K562 (cell line): ENCODE data around the gene FANCI. TPM values are rescaled to one million over a fixed set of nuclear protein-coding genes. Genes with fewer than 3 reads are reported as not detected.

Experiments used
- CCNT2 ChIP-seq: IDR thresholded peaks from 2 replicates; pipeline ENCODE4 v1.6.1; 2011; ENCODE audit warnings: borderline replicate concordance, low read depth, mild to moderate bottlenecking, moderate library complexity, mixed read lengths, low read length; ENCODE audit not compliant: insufficient read length; ENCODE audit errors: extremely low read depth
- CHCHD3 ChIP-seq: fragments of 250-450 bp; sonication (Bioruptor Pico); IDR thresholded peaks from 2 replicates; pipeline ENCODE4 v2.1.2; 2022; ENCODE audit warnings: mild to moderate bottlenecking
- CREB3 ChIP-seq: fragments of 450-650 bp; conservative IDR thresholded peaks from 2 replicates; pipeline ENCODE4 v1.6.1; 2016; ENCODE audit warnings: missing genetic modification characterization, low read depth, mild to moderate bottlenecking, missing compliant biosample characterization, moderate library complexity
- E2F5 ChIP-seq: sonication (generic); formaldehyde crosslinking; IDR thresholded peaks from 2 replicates; pipeline ENCODE4 v1.8.0; 2022; ENCODE audit warnings: mild to moderate bottlenecking, missing genetic modification reagents
- FOXJ2 ChIP-seq: fragments of 200-800 bp; sonication (Bioruptor generic); IDR thresholded peaks from 2 replicates; pipeline ENCODE4 v1.6.1; 2016; ENCODE audit warnings: missing genetic modification characterization, missing compliant biosample characterization
- GABPB2 ChIP-seq: fragments of 250-450 bp; sonication (Bioruptor Pico); conservative IDR thresholded peaks from 2 replicates; pipeline ENCODE4 v1.5.1; 2021; ENCODE audit warnings: mild to moderate bottlenecking
- MTA3 ChIP-seq: fragments of 450-650 bp; formaldehyde crosslinking; IDR thresholded peaks from 2 replicates; pipeline ENCODE4 v1.6.1; 2017; ENCODE audit warnings: mild to moderate bottlenecking, borderline replicate concordance
- NR2F6 ChIP-seq: fragments of 450-650 bp; formaldehyde crosslinking; IDR thresholded peaks from 2 replicates; pipeline ENCODE4 v1.4.0; 2020; ENCODE audit warnings: mild to moderate bottlenecking
- PCBP1 ChIP-seq: fragments of 200-400 bp; formaldehyde crosslinking; IDR thresholded peaks from 2 replicates; pipeline ENCODE4 v1.6.1; 2018; ENCODE audit warnings: mild to moderate bottlenecking, low read depth, low read length; ENCODE audit not compliant: poor library complexity, severe bottlenecking
- RERE ChIP-seq: sonication (generic); formaldehyde crosslinking; IDR thresholded peaks from 2 replicates; pipeline ENCODE4 v1.8.0; 2023; ENCODE audit warnings: missing genetic modification reagents, mild to moderate bottlenecking, borderline replicate concordance
- TBP ChIP-seq: optimal IDR thresholded peaks from 2 replicates; pipeline ENCODE3; 2011; ENCODE audit warnings: low read depth, low read length, improper control_type of control experiment
- TFE3 ChIP-seq: fragments of 450-650 bp; formaldehyde crosslinking; IDR thresholded peaks from 2 replicates; pipeline ENCODE4 v1.4.0; 2020; ENCODE audit warnings: mild to moderate bottlenecking, mixed read lengths
- ZBTB33 ChIP-seq: sonication (generic); formaldehyde crosslinking; IDR thresholded peaks from 2 replicates; pipeline ENCODE4 v1.8.1; 2023; ENCODE audit warnings: mild to moderate bottlenecking, missing genetic modification reagents
- ZKSCAN1 ChIP-seq: fragments of 150-350 bp; IDR thresholded peaks from 2 replicates; pipeline ENCODE4 v1.6.1; 2016; ENCODE audit warnings: low read depth, low read length
- ZNF165 ChIP-seq: fragments of 250-450 bp; sonication (Bioruptor Pico); IDR thresholded peaks from 2 replicates; pipeline ENCODE4 v1.4.0; 2020; ENCODE audit warnings: borderline replicate concordance
- polyA plus RNA-seq, 8 experiments: library from polyadenylated mRNA; depleted of rRNA in 4 of 8; stranded (reverse) in 5 of 8; unstranded in 3 of 8; fragments of >200 nt; fragmentation: Nextera tagmentation in 2 of 8; fragmentation: Illumina TruSeq in 1 of 8; extraction: Ambion mirVana in 2 of 8; extraction: Trizol in 1 of 8; gene quantifications; 2 replicates each; pipeline versions ENCODE4 v1.2.1 to v1.2.3, GENCODE V29; 2011 to 2014; ENCODE audit warnings: inconsistent platforms in 1 of 8, missing spikeins in 1 of 8
- total RNA-seq, 7 experiments: library from RNA; depleted of rRNA in 6 of 7; stranded (reverse); fragments of >200 nt in 6 of 7; fragmentation: Illumina TruSeq in 2 of 7; extraction: Trizol in 2 of 7; gene quantifications; 2 replicates each; pipeline versions ENCODE4 v1.2.1 to v1.2.3, GENCODE V29; 2011 to 2021; ENCODE audit warnings: low replicate concordance in 1 of 7

FANCI gene
- total and polyA plus RNA-seq, 9 of the 15 experiments (the other 6 are each of a cell fraction or from before 2014, with no cell fraction given) = 72.1 to 165 (median 131) TPM

- TF ChIP-seq ZBTB33 (peak; percentile 97), CREB3 (no peak), MTA3 (peak; percentile 75; the same call in 1 of the 2 replicates), E2F5 (peak; percentile 97), CCNT2 (no peak), ZKSCAN1 (peak; percentile 44), NR2F6 (no peak), GABPB2 (no peak), CHCHD3 (CRISPR knock-in tag) (no peak), ZNF165 (CRISPR knock-in tag) (no peak), PCBP1 (peak; percentile 33), TFE3 (CRISPR knock-in tag) (no peak), FOXJ2 (tag) (no peak), TBP (peak; percentile 79), RERE (CRISPR knock-in tag) (0 out of 2 replicates have a peak, but pooled peaks have one; percentile 75)
Measured at GRCh38 chr15:89243691-89244573, at the start of gene FANCI (continued).
